Activated T-cell treated with anti-CD3 and anti-CD28 coated beads for 4 hours (primary cell): ENCODE results near the gene RASD2.
A peak's percentile ranks its signal among the peaks of the same experiment; 100 is the strongest.

Source experiments
- DNase-seq: peaks from one replicate; pipeline ENCODE4 v3.0.0-alpha.2; 2020

The RASD2 gene

DNA sequence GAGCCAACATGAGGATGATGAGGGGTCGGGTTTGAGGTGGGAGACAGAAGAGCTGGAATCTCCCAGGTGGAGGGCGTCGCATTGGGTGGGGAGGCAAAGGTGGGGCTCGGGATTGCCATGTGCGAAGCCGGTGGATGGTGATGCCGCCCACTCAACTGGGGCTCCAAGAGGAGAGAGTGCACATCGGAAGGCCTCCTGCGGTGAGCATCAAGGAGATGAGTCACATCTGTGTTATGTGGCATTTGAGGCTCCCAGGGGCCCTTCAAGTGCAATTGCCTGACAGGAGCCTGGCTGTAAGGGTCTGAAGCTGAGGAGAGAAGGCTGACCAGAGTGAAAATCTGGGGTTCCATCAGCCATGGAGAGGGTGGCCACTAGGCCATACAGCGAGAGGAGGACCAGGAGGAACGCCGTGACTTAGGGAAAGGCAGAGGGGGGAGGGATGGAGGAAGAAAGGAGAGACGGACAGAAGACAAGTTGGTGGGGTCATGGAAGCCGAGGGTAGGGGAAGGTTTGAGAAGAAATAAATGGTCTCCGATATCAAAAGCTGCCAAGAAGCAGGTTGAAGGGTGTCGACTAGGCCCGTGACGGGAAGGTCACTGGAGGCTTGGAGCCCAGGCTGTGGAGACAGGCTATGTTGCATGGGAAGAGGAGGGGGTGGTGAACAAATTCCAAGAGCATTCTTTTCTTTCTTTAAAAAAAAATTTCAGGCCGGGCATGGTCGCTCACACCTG, 21.3 kb downstream of the RASD2 start:
- DNase-seq, result no peak

DNA sequence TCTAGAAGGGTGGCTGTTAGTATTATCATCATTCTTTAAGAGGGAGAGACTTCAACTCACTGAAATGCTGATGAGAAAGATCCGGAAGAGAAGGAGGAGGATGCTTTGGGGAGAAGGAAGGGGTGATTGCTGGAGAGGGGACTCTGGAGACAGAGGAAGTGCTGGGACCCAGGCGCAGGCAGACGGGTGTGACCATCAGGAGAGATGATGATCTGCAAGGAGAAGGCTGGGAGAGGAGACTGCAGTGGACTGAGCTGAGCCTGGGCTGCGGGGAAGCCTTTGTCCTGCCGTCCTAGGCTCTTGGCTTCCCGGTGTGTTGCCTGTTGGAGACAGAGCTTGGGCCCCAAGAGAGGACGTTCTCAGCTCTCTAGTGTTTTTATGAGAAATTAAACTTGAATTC, 22.6 kb downstream of the RASD2 start:
- no peak for DNase-seq

GRCh38 chr22:35564975-35565867, 24.6 kb downstream of the RASD2 start:
- no peak for DNase-seq

- DNase-seq, result no peak
Measured at GRCh38 chr22:35567351-35568141, 26.9 kb downstream of the RASD2 start.

- DNase-seq, result no peak
Measured at GRCh38 chr22:35568751-35569739, 28.4 kb downstream of the RASD2 start.

GRCh38 chr22:35569916-35570315, 29.3 kb downstream of the RASD2 start:
- DNase-seq, result no peak

GRCh38 chr22:35570686-35571194, 30.1 kb downstream of the RASD2 start:
- no peak for DNase-seq

GRCh38 chr22:35572556-35572955, 31.9 kb downstream of the RASD2 start:
- DNase-seq, result no peak

GRCh38 chr22:35575116-35575748, 34.6 kb downstream of the RASD2 start:
- DNase-seq, result no peak

- DNase-seq, result no peak
Measured at GRCh38 chr22:35576671-35577070, 36.0 kb downstream of the RASD2 start.

GRCh38 chr22:35577799-35578659, 37.4 kb downstream of the RASD2 start:
- DNase-seq, result no peak

DNA sequence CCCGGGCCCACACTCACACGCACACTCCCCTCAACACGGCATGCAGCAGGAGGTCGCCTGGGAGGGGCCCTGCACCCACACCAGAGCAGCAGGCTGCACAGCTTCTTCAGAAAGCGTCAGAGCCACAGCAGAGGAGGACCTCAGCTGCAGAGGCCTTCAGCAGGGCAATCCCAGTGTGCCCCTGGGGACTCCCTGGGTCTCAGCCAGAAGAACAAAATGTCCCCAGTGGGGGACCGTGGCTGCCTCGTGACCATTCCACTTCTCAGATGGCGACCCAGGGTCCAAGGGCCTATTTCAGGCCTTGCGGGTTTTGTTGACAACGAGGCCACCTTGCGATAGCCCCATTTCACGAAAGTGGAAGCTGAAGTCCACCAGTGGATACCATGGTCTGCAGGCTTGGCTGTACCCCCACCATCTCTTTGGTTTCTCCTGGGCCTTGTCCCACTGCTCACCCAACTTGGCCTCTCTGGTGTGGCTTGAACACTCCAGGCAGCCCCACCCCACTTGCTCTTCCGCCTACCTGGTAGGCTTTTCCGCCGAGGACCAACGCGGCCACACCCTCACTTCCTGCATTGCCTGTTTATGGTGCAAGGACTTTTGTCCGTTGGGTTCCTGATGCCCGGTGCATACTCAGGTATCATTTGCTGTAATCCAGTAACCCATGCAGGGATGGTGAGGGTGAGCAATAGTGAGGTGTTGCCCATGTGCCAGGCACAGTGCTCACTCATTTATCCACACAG, 38.4 kb downstream of the RASD2 start:
- no peak for DNase-seq

- DNase-seq, result no peak
Measured at GRCh38 chr22:35580351-35581022, 39.9 kb downstream of the RASD2 start.

DNA sequence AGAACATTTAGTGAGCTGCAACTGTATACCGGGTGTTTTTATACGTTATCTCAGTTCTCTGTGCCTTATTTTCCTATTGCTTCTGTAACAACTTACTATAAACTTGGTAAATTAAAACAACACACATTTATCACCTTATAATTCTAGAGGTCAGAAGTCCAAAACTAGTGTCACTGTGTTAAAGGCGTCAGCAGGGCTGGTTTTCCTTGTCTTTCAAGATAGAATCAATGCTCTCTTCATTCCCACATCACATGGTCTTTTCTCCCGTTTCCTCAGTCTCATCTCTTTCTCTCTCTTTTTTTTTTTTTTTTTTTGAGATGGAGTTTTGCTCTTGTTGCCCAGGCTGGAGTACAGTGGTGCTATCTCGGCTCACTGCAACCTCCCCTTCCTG, 40.4 kb downstream of the RASD2 start:
- DNase-seq, result no peak

GRCh38 chr22:35582218-35582860, 41.7 kb downstream of the RASD2 start:
- no peak for DNase-seq

GRCh38 chr22:35582861-35583670, 42.4 kb downstream of the RASD2 start:
- DNase-seq, result peak; percentile 25

DNA sequence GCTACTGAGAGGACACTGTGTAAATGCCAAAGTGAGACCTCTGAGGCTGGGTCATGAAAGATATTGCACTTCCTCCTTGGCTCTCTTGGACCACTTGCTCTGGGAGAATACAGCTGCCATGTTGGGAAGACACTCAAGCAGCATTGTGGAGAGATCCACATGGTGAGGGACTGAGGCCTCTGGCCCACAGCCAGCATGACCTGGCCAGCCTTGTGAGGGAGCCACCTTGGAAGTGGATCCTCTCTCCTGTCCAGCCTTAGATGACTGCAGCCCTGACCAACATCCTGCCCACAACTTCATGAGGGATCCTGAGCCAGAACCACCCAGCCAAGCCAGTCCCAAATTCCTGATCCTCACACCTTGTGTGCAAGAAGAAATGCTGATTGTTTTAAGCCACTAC, 46.1 kb downstream of the RASD2 start:
- no peak for DNase-seq

- no peak for DNase-seq
Measured at GRCh38 chr22:35587447-35587870, 46.8 kb downstream of the RASD2 start.
